OCI-LY3 (cell line): ENCODE results near the gene CAVIN2.

Source experiments
- H2AFZ ChIP-seq: fragments of 200-600, 300-600 bp; shearing (Covaris generic); 2 replicates; pipeline ENCODE4 v1.6.0; 2014; ENCODE audit warnings: antibody characterized with exemption, low read depth, low read length
- H3K27ac ChIP-seq: fragments of 200-600, 300-600 bp; sonication (generic); 2 replicates; pipeline ENCODE4 v1.5.1; 2014; ENCODE audit warnings: mild to moderate bottlenecking, low read length, moderate library complexity, mixed read lengths
- H3K27me3 ChIP-seq: fragments of 200-600, 300-600 bp; sonication (generic); 2 replicates; pipeline ENCODE4 v1.6.1; 2014; ENCODE audit warnings: low read depth, low read length, mixed read lengths
- H3K36me3 ChIP-seq: fragments of 200-600, 300-600 bp; sonication (generic); replicated peaks from 2 replicates; pipeline ENCODE3; 2014; ENCODE audit warnings: low read depth, low read length, mixed read lengths
- H3K4me1 ChIP-seq: fragments of 300-600, 200-600 bp; sonication (generic); 2 replicates; pipeline ENCODE4 v1.6.1; 2014; ENCODE audit warnings: low read length, mixed read lengths
- H3K4me2 ChIP-seq: fragments of 200-600, 300-600 bp; sonication (generic); 2 replicates; pipeline ENCODE4 v1.6.1; 2014; ENCODE audit warnings: low read length, mixed read lengths
- H3K4me3 ChIP-seq: fragments of 300-600, 200-600 bp; sonication (generic); 2 replicates; pipeline ENCODE4 v1.5.1; 2014; ENCODE audit warnings: antibody characterized with exemption, mild to moderate bottlenecking, low read length, moderate library complexity
- H3K79me2 ChIP-seq: fragments of 300-600, 200-600 bp; shearing (Covaris generic); 2 replicates; pipeline ENCODE4 v1.6.1; 2014; ENCODE audit warnings: mild to moderate bottlenecking, low read length, mixed read lengths
- H3K9ac ChIP-seq: fragments of 300-600, 200-600 bp; shearing (Covaris generic); 2 replicates; pipeline ENCODE4 v1.6.0; 2014; ENCODE audit warnings: mild to moderate bottlenecking, low read length, moderate library complexity
- H3K9me3 ChIP-seq: fragments of 200-600, 300-600 bp; shearing (Covaris generic); 2 replicates; pipeline ENCODE4 v1.6.1; 2014; ENCODE audit warnings: low read length, mixed read lengths; ENCODE audit not compliant: insufficient read depth
- H4K20me1 ChIP-seq: fragments of 200-600, 300-600 bp; sonication (generic); 2 replicates; pipeline ENCODE4 v1.6.1; 2016; ENCODE audit warnings: low read length, mixed read lengths; ENCODE audit not compliant: insufficient read depth
- CTCF ChIP-seq: fragments of 200-600, 300-600 bp; sonication (generic); IDR thresholded peaks from 2 replicates; pipeline ENCODE4 v1.5.1; 2014; ENCODE audit warnings: antibody characterized with exemption, low read length, low read depth
- EZH2phosphoT487 ChIP-seq: fragments of 200-600 bp; shearing (Covaris generic); IDR thresholded peaks from 2 replicates; pipeline ENCODE4 v1.6.1; 2018; ENCODE audit warnings: antibody characterized with exemption, mixed run types, low read depth

Gene CAVIN2

GRCh38 chr2:191821078-191821477, 25.8 kb downstream of the CAVIN2 start:
- H4K20me1 ChIP-seq, result no peaks in the 10 kb centered on the region
- H3K4me2 ChIP-seq, result no peak overlapping the region
- H3K27me3 ChIP-seq, result peaks cover 21% of the 10 kb centered on the region
- TF ChIP-seq EZH2phosphoT487, result no peak
- TF ChIP-seq CTCF, result no peak
- no peak overlapping the region for H2AFZ ChIP-seq
- H3K4me1 ChIP-seq, result no peaks in the 10 kb centered on the region
- H3K79me2 ChIP-seq, result no peaks in the 10 kb centered on the region
- H3K9me3 ChIP-seq, result no peaks in the 10 kb centered on the region
- no peak overlapping the region for H3K27ac ChIP-seq
- H3K36me3 ChIP-seq, result no peaks in the 10 kb centered on the region
- no peak overlapping the region for H3K9ac ChIP-seq
- H3K4me3 ChIP-seq, result no peak overlapping the region

- Histone ChIP-seq H2AFZ (no peak overlapping the region), H3K9me3 (no peaks in the 10 kb centered on the region)
- TF ChIP-seq CTCF, result no peak
- no peak for TF ChIP-seq EZH2phosphoT487
Measured at GRCh38 chr2:191818725-191819350, 28.1 kb downstream of the CAVIN2 start.

GRCh38 chr2:191818133-191818532, 28.8 kb downstream of the CAVIN2 start:
- Histone ChIP-seq H3K36me3 (no peaks in the 10 kb centered on the region), H3K27me3 (peaks cover 27% of the 10 kb centered on the region), H3K4me1 (no peaks in the 10 kb centered on the region), H3K79me2 (no peaks in the 10 kb centered on the region), H3K9ac (no peak overlapping the region), H4K20me1 (no peaks in the 10 kb centered on the region), H3K4me3 (no peak overlapping the region), H3K9me3 (no peaks in the 10 kb centered on the region), H3K27ac (no peak overlapping the region), H2AFZ (no peak overlapping the region), H3K4me2 (no peak overlapping the region)
- TF ChIP-seq EZH2phosphoT487 (no peak), CTCF (no peak)

More at GRCh38 chr2:191818725-191819350, 28.1 kb downstream of the CAVIN2 start:
- H3K9ac ChIP-seq, result no peak overlapping the region
- H3K27ac ChIP-seq, result no peak overlapping the region
- H3K4me1 ChIP-seq, result no peaks in the 10 kb centered on the region
- no peaks in the 10 kb centered on the region for H3K36me3 ChIP-seq
- H3K4me3 ChIP-seq, result no peak overlapping the region
- no peaks in the 10 kb centered on the region for H3K79me2 ChIP-seq
- H4K20me1 ChIP-seq, result no peaks in the 10 kb centered on the region
- H3K27me3 ChIP-seq, result peaks cover 21% of the 10 kb centered on the region
- H3K4me2 ChIP-seq, result no peak overlapping the region

GRCh38 chr2:191815010-191815409, 31.9 kb downstream of the CAVIN2 start:
- Histone ChIP-seq H3K4me2 (no peak overlapping the region), H3K79me2 (no peaks in the 10 kb centered on the region), H3K9ac (no peak overlapping the region), H3K36me3 (no peaks in the 10 kb centered on the region), H3K27ac (no peak overlapping the region), H3K4me1 (no peaks in the 10 kb centered on the region), H2AFZ (no peak overlapping the region), H3K27me3 (peaks cover 38% of the 10 kb centered on the region), H4K20me1 (no peaks in the 10 kb centered on the region), H3K9me3 (no peaks in the 10 kb centered on the region), H3K4me3 (no peak overlapping the region)
- TF ChIP-seq CTCF (no peak), EZH2phosphoT487 (no peak)
